K562 (cell line): ENCODE measurements around the gene UBE2D3. TPM values are rescaled to one million over a fixed set of nuclear protein-coding genes. Genes with fewer than 3 reads are reported as not detected.

ENCODE experiments used
- ARHGAP35 ChIP-seq: fragments of 450-650 bp; IDR thresholded peaks from 2 replicates; pipeline ENCODE4 v1.6.1; 2018; ENCODE audit not compliant: partially characterized antibody
- CHAMP1 ChIP-seq: fragments of 450-650 bp; IDR thresholded peaks from 2 replicates; pipeline ENCODE4 v1.6.1; 2016; ENCODE audit warnings: mild to moderate bottlenecking
- DACH1 ChIP-seq: fragments of 450-650 bp; IDR thresholded peaks from 2 replicates; pipeline ENCODE4 v1.6.1; 2018; ENCODE audit not compliant: partially characterized antibody
- E2F4 ChIP-seq: sonication (generic); formaldehyde crosslinking; IDR thresholded peaks from 2 replicates; pipeline ENCODE4 v1.8.0; 2022; ENCODE audit warnings: mild to moderate bottlenecking, low read depth, missing genetic modification reagents
- GATA2 ChIP-seq: sonication (generic); formaldehyde crosslinking; IDR thresholded peaks from 2 replicates; pipeline ENCODE4 v1.4.0; 2020; ENCODE audit warnings: mild to moderate bottlenecking, missing genetic modification reagents
- HNRNPLL ChIP-seq: fragments of 200-400 bp; formaldehyde crosslinking; IDR thresholded peaks from 2 replicates; pipeline ENCODE4 v1.6.1; 2017; ENCODE audit warnings: low read length, low read depth, mild to moderate bottlenecking; ENCODE audit not compliant: poor library complexity, severe bottlenecking
- ID3 ChIP-seq, 2 experiments: fragments of 250-450 bp in 1 of 2; fragments of 450-650 bp in 1 of 2; sonication (Bioruptor Pico) in 1 of 2; IDR thresholded peaks; 2 replicates each; pipeline versions ENCODE4 v1.6.1 to v1.8.0; 2016 to 2021; ENCODE audit warnings: mild to moderate bottlenecking in 2 of 2, moderate library complexity in 2 of 2, missing compliant biosample characterization in 1 of 2, missing genetic modification characterization in 1 of 2
- IRF2 ChIP-seq: sonication (generic); formaldehyde crosslinking; IDR thresholded peaks from 2 replicates; pipeline ENCODE4 v1.8.1; 2022; ENCODE audit warnings: mild to moderate bottlenecking, missing genetic modification reagents
- NCOA2 ChIP-seq, 2 experiments: fragments of 450-650 bp; IDR thresholded peaks; 2 replicates each; pipeline ENCODE4 v1.6.1; 2018; ENCODE audit warnings: mild to moderate bottlenecking in 2 of 2, moderate library complexity in 1 of 2; ENCODE audit not compliant: partially characterized antibody in 2 of 2
- NR3C1 ChIP-seq: sonication (generic); formaldehyde crosslinking; IDR thresholded peaks from 2 replicates; pipeline ENCODE4 v1.8.1; 2022; ENCODE audit warnings: missing genetic modification reagents
- NRF1 ChIP-seq, 2 experiments: fragments of 450-650 bp; IDR thresholded peaks in 1 of 2; conservative IDR thresholded peaks in 1 of 2; 2 replicates each; pipeline ENCODE4 v1.6.1; 2014; ENCODE audit warnings: mild to moderate bottlenecking in 2 of 2
- RAD51 ChIP-seq: fragments of 450-650 bp; IDR thresholded peaks from 2 replicates; pipeline ENCODE4 v1.7.1; 2016; ENCODE audit warnings: low read depth, mild to moderate bottlenecking, borderline replicate concordance
- RBM14 ChIP-seq: fragments of 200-400 bp; formaldehyde crosslinking; IDR thresholded peaks from 2 replicates; pipeline ENCODE4 v1.6.1; 2018; ENCODE audit warnings: low read depth, mild to moderate bottlenecking, low read length, moderate library complexity, borderline replicate concordance; ENCODE audit not compliant: insufficient read depth
- RBM17 ChIP-seq: fragments of 200-400 bp; formaldehyde crosslinking; IDR thresholded peaks from 2 replicates; pipeline ENCODE4 v1.6.1; 2017; ENCODE audit warnings: low read depth, mild to moderate bottlenecking, low read length, borderline replicate concordance
- SMC3 ChIP-seq: conservative IDR thresholded peaks from 2 replicates; pipeline ENCODE4 v1.6.1; 2011; ENCODE audit warnings: low read depth, low read length, improper control_type of control experiment; ENCODE audit not compliant: insufficient read depth
- TCF7 ChIP-seq: sonication (generic); IDR thresholded peaks from 2 replicates; pipeline ENCODE4 v1.6.1; 2016; ENCODE audit warnings: antibody characterized with exemption, borderline replicate concordance
- THRAP3 ChIP-seq: fragments of 450-650 bp; IDR thresholded peaks from 2 replicates; pipeline ENCODE4 v1.6.1; 2016; ENCODE audit warnings: mild to moderate bottlenecking, inconsistent platforms, borderline replicate concordance
- ZNF253 ChIP-seq: fragments of 250-450 bp; sonication (Bioruptor Pico); conservative IDR thresholded peaks from 2 replicates; pipeline ENCODE4 v1.6.1; 2021; ENCODE audit warnings: mild to moderate bottlenecking
- ZNF449 ChIP-seq: fragments of 250-450 bp; sonication (Bioruptor Pico); IDR thresholded peaks from 2 replicates; pipeline ENCODE4 v1.8.0; 2022; ENCODE audit warnings: moderate library complexity, mild to moderate bottlenecking, inconsistent platforms
- ZNF57 ChIP-seq: fragments of 450-650 bp; formaldehyde crosslinking; IDR thresholded peaks from 2 replicates; pipeline ENCODE4 v1.4.0; 2020; ENCODE audit warnings: mild to moderate bottlenecking, moderate library complexity
- ZNF584 ChIP-seq: fragments of 200-800 bp; sonication (Bioruptor generic); IDR thresholded peaks from 2 replicates; pipeline ENCODE4 v1.6.1; 2016; ENCODE audit warnings: low read depth, mild to moderate bottlenecking, missing genetic modification characterization, missing compliant biosample characterization
- ZNF77 ChIP-seq: fragments of 250-450 bp; sonication (Bioruptor Pico); IDR thresholded peaks from 2 replicates; pipeline ENCODE4 v1.5.0; 2020
- ZNF780A ChIP-seq: fragments of 250-450 bp; sonication (Bioruptor Pico); IDR thresholded peaks from 2 replicates; pipeline ENCODE4 v1.5.0; 2021; ENCODE audit warnings: mild to moderate bottlenecking
- polyA plus RNA-seq, 8 experiments: library from polyadenylated mRNA; depleted of rRNA in 4 of 8; stranded (reverse) in 5 of 8; unstranded in 3 of 8; fragments of >200 nt; fragmentation: Nextera tagmentation in 2 of 8; fragmentation: Illumina TruSeq in 1 of 8; extraction: Ambion mirVana in 2 of 8; extraction: Trizol in 1 of 8; gene quantifications; 2 replicates each; pipeline versions ENCODE4 v1.2.1 to v1.2.3, GENCODE V29; 2011 to 2014; ENCODE audit warnings: inconsistent platforms in 1 of 8, missing spikeins in 1 of 8
- total RNA-seq, 7 experiments: library from RNA; depleted of rRNA in 6 of 7; stranded (reverse); fragments of >200 nt in 6 of 7; fragmentation: Illumina TruSeq in 2 of 7; extraction: Trizol in 2 of 7; gene quantifications; 2 replicates each; pipeline versions ENCODE4 v1.2.1 to v1.2.3, GENCODE V29; 2011 to 2021; ENCODE audit warnings: low replicate concordance in 1 of 7

Gene UBE2D3
- total and polyA plus RNA-seq, 9 of the 15 experiments (the other 6 are each of a cell fraction or from before 2014, with no cell fraction given), result 191 to 618 (median 292) TPM

DNA sequence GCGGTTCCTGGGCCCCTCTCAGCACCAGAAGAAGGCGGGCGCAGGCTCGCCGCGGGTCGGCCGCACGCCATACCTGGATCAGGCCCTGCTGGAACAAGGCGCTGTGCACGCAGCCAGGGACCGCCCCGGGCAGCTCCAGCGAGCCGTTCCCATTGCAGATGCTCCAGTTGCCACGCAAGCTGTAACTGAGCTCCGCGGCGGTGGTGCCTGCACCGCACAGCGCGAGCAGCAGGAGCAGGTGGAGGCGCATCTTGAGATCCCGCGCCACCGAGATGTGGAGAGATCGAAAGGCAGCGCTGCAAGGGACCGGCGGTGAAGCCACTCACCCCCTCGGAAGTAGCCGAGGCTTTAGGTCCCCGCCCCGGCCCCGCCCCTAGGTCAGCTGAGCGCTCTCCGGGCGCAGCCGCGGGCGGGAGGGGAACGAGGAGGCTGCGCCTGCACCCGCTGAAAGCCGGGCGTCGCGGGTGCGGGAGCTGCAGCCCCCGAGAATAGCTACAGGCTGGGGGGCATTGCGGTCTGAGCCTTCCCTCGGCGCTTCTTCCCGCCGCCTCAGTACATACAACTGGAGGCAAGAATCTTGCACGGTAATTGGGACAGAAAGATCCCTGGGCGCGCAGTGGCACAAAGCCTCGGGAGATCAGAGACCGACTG lies 66.6 kb downstream of the UBE2D3 start, which contains the start of gene MANBA (continued):
- TF ChIP-seq NR3C1 (CRISPR knock-in tag) (peak; percentile 69; the same call in 1 of the 2 replicates), ID3 (CRISPR knock-in tag; IDR thresholded peaks at IDR 0.05) (no peak), ID3 (tag; IDR thresholded peaks at IDR 0.05) (peak; percentile 53; the same call in 1 of the 2 replicates), RBM17 (no peak), GATA2 (0 out of 2 replicates have a peak, but pooled peaks have one; percentile 17), DACH1 (peak; percentile 50), ZNF77 (CRISPR knock-in tag) (no peak), ZNF449 (CRISPR knock-in tag) (peak; percentile 58; the same call in 1 of the 2 replicates), HNRNPLL (peak; percentile 70), ZNF253 (no peak), ARHGAP35 (no peak), ZNF57 (no peak), RBM14 (no peak), NCOA2 (IDR thresholded peaks at IDR 0.05; ENCODE audit: partially characterized antibody in 2 of 2) (no peak), NRF1 (conservative IDR thresholded peaks at IDR 0.05 in 1 of 2, IDR thresholded peaks at IDR 0.05 in 1 of 2) (peak; percentile 91 to 92), THRAP3 (no peak), TCF7 (no peak), CHAMP1 (no peak), E2F4 (CRISPR knock-in tag) (0 out of 2 replicates have a peak, but pooled peaks have one; percentile 47), SMC3 (no peak), ZNF584 (CRISPR knock-in tag) (no peak), RAD51 (peak; percentile 62; the same call in 1 of the 2 replicates), IRF2 (CRISPR knock-in tag) (no peak), ZNF780A (CRISPR knock-in tag) (no peak)
